DMS114 treated with DMSO at 0.1 percent for 48 hours (cell line): ENCODE results near the gene HSPA1B.
"Not testable (repeated sequence)": the region's sequence is repeated elsewhere in the genome, so short reads cannot be mapped to it uniquely, and the experiment has no call there.

Experiments used
- DNase-seq: peaks from one replicate; lab custom pipeline; 2025; ENCODE audit not compliant: unreplicated experiment; lab: John Stamatoyannopoulos, UW

Gene HSPA1B

GRCh38 chr6:31797588-31797987 lies 29.9 kb upstream of the HSPA1B start:
- no peak for DNase-seq

- DNase-seq, result no peak
These were observed 27.8 kb upstream of the HSPA1B start for GRCh38 chr6:31799781-31800180.

- DNase-seq, result not testable (repeated sequence)
These were observed 26.3 kb upstream of the HSPA1B start for GRCh38 chr6:31801031-31801927.

- no peak for DNase-seq
These were observed 21.5 kb upstream of the HSPA1B start for GRCh38 chr6:31805939-31806469.

GRCh38 chr6:31806470-31807272 lies 20.9 kb upstream of the HSPA1B start, which contains the start of gene LSM2:
Gene LSM2 (minus strand): TSS chr6:31806966. CDS start chr6:31806757, 209 bp downstream.
- peak; percentile 96 for DNase-seq

- not testable (repeated sequence) for DNase-seq
These were observed 18.9 kb upstream of the HSPA1B start for GRCh38 chr6:31808599-31808998.

GRCh38 chr6:31811645-31812044 lies 15.9 kb upstream of the HSPA1B start:
- DNase-seq, result no peak

GRCh38 chr6:31813465-31813849 lies 14.1 kb upstream of the HSPA1B start:
- no peak for DNase-seq

- DNase-seq, result peak; percentile 98
These were observed 12.9 kb upstream of the HSPA1B start for GRCh38 chr6:31814677-31815024.

- peak; percentile 97 for DNase-seq
These were observed 12.3 kb upstream of the HSPA1B start, which contains the start of the genes HSPA1A and HSPA1L for GRCh38 chr6:31815025-31815838. Gene HSPA1A (plus strand): TSS chr6:31815543. CDS start chr6:31815757, 214 bp downstream. Gene HSPA1L (minus strand): TSS chr6:31815283. CDS start chr6:31811972, 3,311 bp downstream.

- not testable (repeated sequence) for DNase-seq
These were observed 10.2 kb upstream of the HSPA1B start for GRCh38 chr6:31817133-31817928.

GRCh38 chr6:31817929-31818511 lies 9.5 kb upstream of the HSPA1B start:
- not testable (repeated sequence) for DNase-seq

GRCh38 chr6:31819871-31820299 lies 7.7 kb upstream of the HSPA1B start:
- DNase-seq, result no peak

- not testable (repeated sequence) for DNase-seq
These were observed 7.1 kb upstream of the HSPA1B start for GRCh38 chr6:31820399-31820798.

GRCh38 chr6:31821301-31822035 lies 6.1 kb upstream of the HSPA1B start:
- peak; percentile 65 for DNase-seq

GRCh38 chr6:31822036-31822821 lies 5.3 kb upstream of the HSPA1B start:
- DNase-seq, result peak; percentile 65

- DNase-seq, result not testable (repeated sequence)
These were observed 3.8 kb upstream of the HSPA1B start for GRCh38 chr6:31823592-31824196.
